Prostate gland (tissue), 2 donors: ENCODE measurements around the gene SFRP2. TPM values are rescaled to one million over a fixed set of nuclear protein-coding genes. Genes with fewer than 3 reads are reported as not detected.

Experiments
- DNase-seq: peaks from one replicate; pipeline ENCODE4 v3.0.0-alpha.2; 2019; ENCODE audit warnings: low spot score
- H3K27ac ChIP-seq, 2 donors: fragments of 200-600 bp; sonication (generic); 2 replicates each; pipeline ENCODE4 v1.5.1; 2017 to 2019
- H3K27me3 ChIP-seq: fragments of 200-600 bp; sonication (generic); replicated peaks from 2 replicates; pipeline ENCODE4 v1.5.1; 2019; ENCODE audit not compliant: insufficient read depth
- H3K36me3 ChIP-seq, 2 donors: fragments of 200-600 bp; sonication (generic); 1 replicate in 1 of 2; 2 replicates in 1 of 2; pipeline versions ENCODE4 v1.5.1 to v1.8.1; 2017 to 2019
- H3K4me1 ChIP-seq: fragments of 200-600 bp; sonication (generic); replicated peaks from 2 replicates; pipeline ENCODE4 v1.5.1; 2019
- H3K4me3 ChIP-seq, 2 donors: fragments of 200-600 bp; sonication (generic); 2 replicates each; pipeline ENCODE4 v1.5.1; 2017 to 2019
- H3K9me3 ChIP-seq: fragments of 200-600 bp; sonication (generic); 2 replicates; pipeline ENCODE4 v1.5.1; 2017
- CTCF ChIP-seq, 4 experiments: fragments of 200-600 bp in 2 of 4; fragments of 450-650 bp in 2 of 4; sonication (generic) in 2 of 4; IDR thresholded peaks; 1 replicate in 3 of 4; 2 replicates in 1 of 4; pipeline ENCODE4 v1.5.1; 2016 to 2019; ENCODE audit warnings: antibody characterized with exemption in 4 of 4, mild to moderate bottlenecking in 2 of 4, moderate library complexity in 2 of 4
- POLR2A ChIP-seq: fragments of 450-650 bp; IDR thresholded peaks from one replicate; pipeline ENCODE4 v1.6.1; 2016; ENCODE audit warnings: antibody characterized with exemption, mild to moderate bottlenecking
- POLR2AphosphoS5 ChIP-seq: sonication (generic); formaldehyde crosslinking; IDR thresholded peaks from one replicate; pipeline ENCODE4 v1.6.1; 2017; ENCODE audit warnings: antibody characterized with exemption
- WGBS: methylation state at CpG from one replicate; pipeline ENCODE4 v1.1.5; 2018; 5-methylcytosine and 5-hydroxymethylcytosine counted together
- intact Hi-C: fragments of 100-400 bp; cut with DNase I; formaldehyde crosslinking; loops from one replicate; pipeline ENCODE4 v1.14.2; 2022
- total RNA-seq, 2 donors: library from RNA; depleted of rRNA; stranded (reverse); fragments of >200 nt; gene quantifications; one replicate each; pipeline ENCODE4 v1.1.0, GENCODE V29; 2016

SFRP2 gene
- total RNA-seq, 2 donors from 2014 or later = 3.7 to 6.1 TPM

- Histone ChIP-seq H3K27ac (no peak overlapping the region), H3K4me1 (no peaks in the 10 kb centered on the region), H3K9me3 (no peaks in the 10 kb centered on the region), H3K36me3 (no peaks in the 10 kb centered on the region), H3K4me3 (no peak overlapping the region), H3K27me3 (no peaks in the 10 kb centered on the region)
- intact Hi-C loops = no loop called here
- WGBS = 95% methylated on average over 1 of the region's 1 CpG
- no peak for TF ChIP-seq CTCF (IDR thresholded peaks at IDR 0.05)
- TF ChIP-seq POLR2A = no peak
- no peak for TF ChIP-seq POLR2AphosphoS5
- DNase-seq = no peak
Observed at GRCh38 chr4:153763404-153763803, 25.5 kb downstream of the SFRP2 start.

- WGBS = 6% methylated on average over 56 of the region's 76 CpGs
- H3K9me3 ChIP-seq = no peaks in the 10 kb centered on the region
- TF ChIP-seq POLR2A (no peak), POLR2AphosphoS5 (no peak), CTCF (IDR thresholded peaks at IDR 0.05) (no peak)
- no peaks in the 10 kb centered on the region for H3K4me1 ChIP-seq
- H3K36me3 ChIP-seq = no peaks in the 10 kb centered on the region
- H3K27me3 ChIP-seq = no peaks in the 10 kb centered on the region
- intact Hi-C loops = no loop called here
- H3K27ac ChIP-seq = peak within 1 kb of the TSS in 1 of 2 donors; percentile 14
- H3K4me3 ChIP-seq = peak within 1 kb of the TSS; percentile 39 to 43
- no peak for DNase-seq
Observed at GRCh38 chr4:153759407-153760316, 29.2 kb downstream of the SFRP2 start, which contains the start of gene RNF175. TSS of gene RNF175 (minus strand) at chr4:153760024. CDS start at chr4:153759862, 162 bp downstream.

DNA sequence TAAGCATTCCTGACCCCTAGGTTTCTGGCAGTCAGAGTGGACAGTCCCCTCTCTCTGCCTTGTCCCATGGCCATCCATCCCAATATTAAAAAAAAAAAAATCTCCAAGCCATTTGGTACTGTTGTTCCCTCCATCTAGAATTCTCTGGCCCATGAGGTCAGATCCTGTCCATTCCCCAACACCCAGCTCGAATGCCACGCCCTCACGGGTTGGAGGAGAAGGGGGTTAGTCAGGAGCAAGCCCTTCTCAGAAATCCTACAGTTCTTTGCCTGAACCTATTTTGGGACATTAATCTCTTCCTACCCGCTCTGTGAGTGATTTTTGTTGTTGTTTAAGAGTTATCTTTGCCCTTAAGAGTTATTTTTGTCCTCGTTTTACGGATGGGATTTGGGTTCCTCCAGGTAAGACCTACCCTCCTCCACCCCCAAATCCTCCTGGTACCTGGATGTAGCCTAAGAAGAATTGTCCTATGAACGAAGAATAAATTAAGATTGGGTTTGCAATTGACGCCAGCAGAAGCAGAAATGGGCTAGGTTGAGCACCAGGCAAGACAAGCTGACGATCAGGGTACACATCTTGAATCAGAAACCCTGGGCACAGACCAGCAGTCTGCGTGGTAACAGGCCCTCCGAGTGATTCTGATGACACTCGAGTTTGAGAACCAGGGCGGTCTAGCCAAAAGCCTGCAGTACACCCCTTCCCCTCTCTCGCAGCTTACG, 30.0 kb downstream of the SFRP2 start:
- no peaks in the 10 kb centered on the region for H3K9me3 ChIP-seq
- DNase-seq = no peak
- TF ChIP-seq POLR2A = no peak
- TF ChIP-seq CTCF (IDR thresholded peaks at IDR 0.05) = no peak
- TF ChIP-seq POLR2AphosphoS5 = no peak
- no peak overlapping the region for H3K27ac ChIP-seq
- H3K4me3 ChIP-seq = peak overlapping the region; percentile 39 to 43
- 71% methylated on average over 15 of the region's 15 CpGs for WGBS
- no peaks in the 10 kb centered on the region for H3K4me1 ChIP-seq
- H3K27me3 ChIP-seq = no peaks in the 10 kb centered on the region
- no peaks in the 10 kb centered on the region for H3K36me3 ChIP-seq
- intact Hi-C loops = no loop called here

DNA sequence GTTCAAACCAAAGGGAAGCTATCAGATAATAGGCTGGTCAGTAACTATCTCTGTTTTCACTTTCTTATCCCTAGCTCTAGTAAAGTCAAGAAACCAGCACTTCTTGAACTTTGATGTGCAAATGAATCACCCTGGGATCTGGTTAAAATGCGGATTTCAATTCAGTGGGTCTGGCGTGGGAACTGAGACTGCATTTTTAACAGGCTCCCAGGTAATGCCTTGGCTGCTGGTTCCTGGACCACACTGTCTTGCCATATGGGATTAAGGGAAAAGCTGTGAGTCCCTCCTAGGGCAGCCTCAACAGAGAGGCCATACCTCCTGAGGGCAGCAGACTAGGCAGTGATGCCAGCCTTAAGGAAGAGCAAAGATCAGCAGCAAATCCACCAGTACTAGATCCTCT, 30.7 kb downstream of the SFRP2 start:
- 98% methylated on average over 2 of the region's 2 CpGs for WGBS
- H3K27me3 ChIP-seq = no peaks in the 10 kb centered on the region
- no peaks in the 10 kb centered on the region for H3K4me1 ChIP-seq
- H3K36me3 ChIP-seq = no peaks in the 10 kb centered on the region
- H3K27ac ChIP-seq = no peak overlapping the region
- H3K9me3 ChIP-seq = no peaks in the 10 kb centered on the region
- H3K4me3 ChIP-seq = no peak overlapping the region
- intact Hi-C loops = no loop called here
- no peak for DNase-seq
- TF ChIP-seq POLR2AphosphoS5 (no peak), POLR2A (no peak), CTCF (IDR thresholded peaks at IDR 0.05) (no peak)
